HEK293T (cell line): ENCODE data around the gene ZC3H4.

Experiments used
- CTCF ChIA-PET: fragments of 350-600 bp; formaldehyde crosslinking; extraction: SDS; loops from one replicate; lab custom pipeline; 2021; ENCODE audit warnings: antibody characterized with exemption, inconsistent platforms; lab: Yijun Ruan, JAX
- POLR2A ChIA-PET: fragments of 350-600 bp; formaldehyde crosslinking; extraction: SDS; loops from one replicate; lab custom pipeline; 2020; ENCODE audit warnings: antibody characterized with exemption, inconsistent platforms; lab: Yijun Ruan, JAX
- DNase-seq: peaks from one replicate; pipeline ENCODE4 v3.0.0; 2012; ENCODE audit warnings: mixed read lengths; ENCODE audit errors: extremely low spot score
- ARNT ChIP-seq: fragments of 450-650 bp; IDR thresholded peaks from 2 replicates; pipeline ENCODE4 v1.6.1; 2017; ENCODE audit warnings: mild to moderate bottlenecking
- BHLHE40 ChIP-seq: fragments of 450-650 bp; IDR thresholded peaks from 2 replicates; pipeline ENCODE4 v1.6.1; 2016; ENCODE audit warnings: mild to moderate bottlenecking, moderate library complexity, borderline replicate concordance
- CTBP1 ChIP-seq: fragments of 450-650 bp; IDR thresholded peaks from 2 replicates; pipeline ENCODE4 v1.6.1; 2016; ENCODE audit warnings: borderline replicate concordance
- ELF4 ChIP-seq: fragments of 450-650 bp; IDR thresholded peaks from 2 replicates; pipeline ENCODE4 v1.6.1; 2017; ENCODE audit warnings: antibody characterized with exemption
- FOXA1 ChIP-seq: fragments of 450-650 bp; IDR thresholded peaks from 2 replicates; pipeline ENCODE4 v1.6.1; 2016; ENCODE audit warnings: mild to moderate bottlenecking
- FOXK2 ChIP-seq: fragments of 450-650 bp; IDR thresholded peaks from 2 replicates; pipeline ENCODE4 v1.6.1; 2016; ENCODE audit warnings: mild to moderate bottlenecking
- FOXM1 ChIP-seq: fragments of 450-650 bp; IDR thresholded peaks from 2 replicates; pipeline ENCODE4 v1.6.1; 2017; ENCODE audit warnings: mild to moderate bottlenecking, borderline replicate concordance
- HDGF ChIP-seq: fragments of 450-650 bp; IDR thresholded peaks from 2 replicates; pipeline ENCODE4 v1.6.1; 2017; ENCODE audit warnings: antibody characterized with exemption, borderline replicate concordance
- L3MBTL2 ChIP-seq: fragments of 450-650 bp; conservative IDR thresholded peaks from 2 replicates; pipeline ENCODE4 v1.6.1; 2016; ENCODE audit warnings: mild to moderate bottlenecking
- LEF1 ChIP-seq: fragments of 450-650 bp; IDR thresholded peaks from 2 replicates; pipeline ENCODE4 v1.6.1; 2017; ENCODE audit warnings: mild to moderate bottlenecking, borderline replicate concordance
- NFRKB ChIP-seq: fragments of 450-650 bp; IDR thresholded peaks from 2 replicates; pipeline ENCODE4 v1.6.1; 2016; ENCODE audit warnings: mild to moderate bottlenecking, moderate library complexity
- PKNOX1 ChIP-seq: fragments of 450-650 bp; IDR thresholded peaks from 2 replicates; pipeline ENCODE4 v1.6.1; 2016
- SP1 ChIP-seq: fragments of 450-650 bp; IDR thresholded peaks from 2 replicates; pipeline ENCODE4 v1.6.1; 2017
- SUZ12 ChIP-seq: fragments of 450-650 bp; IDR thresholded peaks from 2 replicates; pipeline ENCODE4 v1.6.1; 2016; ENCODE audit warnings: mild to moderate bottlenecking
- TARDBP ChIP-seq: fragments of 450-650 bp; IDR thresholded peaks from 2 replicates; pipeline ENCODE4 v1.6.1; 2016
- ZNF384 ChIP-seq: fragments of 450-650 bp; IDR thresholded peaks from 2 replicates; pipeline ENCODE4 v1.6.1; 2016

Gene ZC3H4

GRCh38 chr19:47113850-47114651, 475 bp upstream of the ZC3H4 start:
- POLR2A ChIA-PET = interaction anchor here (0.7 to 2.8 kb wide), 30 partner anchors 9 to 334 kb away, joined by 3 to 35 read pairs (median 8); partner anchors contain the start of genes CCDC9, NPAS1, SAE1 and TMEM160
- no peak for DNase-seq
- CTCF ChIA-PET = interaction anchor here (0.6 to 1.6 kb wide), 7 partner anchors 8 to 1675 kb away, joined by 4 to 8 read pairs (median 4); no protein-coding TSS in a partner anchor
- TF ChIP-seq NFRKB (no peak), ZNF384 (no peak), L3MBTL2 (no peak), CTBP1 (no peak), BHLHE40 (no peak)

- ChIA-PET POLR2A (interaction anchor here (0.5 to 2.8 kb wide), 30 partner anchors 8 to 702 kb away, joined by 3 to 35 read pairs (median 8); partner anchors contain the start of genes CCDC9, NPAS1, SAE1 and SLC1A5), CTCF (interaction anchor here (0.6 to 1.6 kb wide), 5 partner anchors 10 to 227 kb away, joined by 3 to 7 read pairs (median 4); no protein-coding TSS in a partner anchor)
- TF ChIP-seq BHLHE40 (no peak), HDGF (no peak), FOXK2 (no peak), L3MBTL2 (peak; percentile 44), TARDBP (peak; percentile 93)
- DNase-seq = peak; percentile 62
Observed at GRCh38 chr19:47112166-47112996, 1.2 kb downstream of the ZC3H4 start.

GRCh38 chr19:47111682-47112165, 1.9 kb downstream of the ZC3H4 start:
- no peak for TF ChIP-seq ELF4
- peak; percentile 53; the same call in 1 of the 2 replicates for TF ChIP-seq L3MBTL2
- ChIA-PET CTCF (interaction anchor here (0.5 kb wide), 1 partner anchor 87 kb away, joined by 3 read pairs; no protein-coding TSS in a partner anchor), POLR2A (interaction anchor here (0.5 to 2.8 kb wide), 6 partner anchors 14 to 701 kb away, joined by 3 to 35 read pairs (median 3); partner anchors contain the start of gene SAE1)
- no peak for DNase-seq

GRCh38 chr19:47111006-47111621, 2.5 kb downstream of the ZC3H4 start:
- ChIA-PET CTCF (interaction anchor here (0.5 to 0.6 kb wide), 2 partner anchors 27 to 88 kb away, joined by 3 read pairs; no protein-coding TSS in a partner anchor), POLR2A (interaction anchor here (1.0 to 1.5 kb wide), 2 partner anchors 18 to 32 kb away, joined by 3 read pairs; no protein-coding TSS in a partner anchor)
- DNase-seq = peak; percentile 19
- TF ChIP-seq BHLHE40 = no peak
- no peak for TF ChIP-seq ZNF384
- no peak for TF ChIP-seq FOXK2
- no peak for TF ChIP-seq FOXA1
- TF ChIP-seq ARNT = no peak
- no peak for TF ChIP-seq L3MBTL2
- no peak for TF ChIP-seq HDGF
- no peak for TF ChIP-seq SUZ12
- TF ChIP-seq TARDBP = no peak
- TF ChIP-seq FOXM1 = no peak
- TF ChIP-seq NFRKB = no peak
- no peak for TF ChIP-seq CTBP1
- no peak for TF ChIP-seq SP1
- no peak for TF ChIP-seq LEF1
- no peak for TF ChIP-seq ELF4

GRCh38 chr19:47110521-47111005, 3.0 kb downstream of the ZC3H4 start:
- ChIA-PET POLR2A (no interaction called here), CTCF (interaction anchor here (0.6 kb wide), 1 partner anchor 27 kb away, joined by 3 read pairs; no protein-coding TSS in a partner anchor)
- peak; percentile 4 for DNase-seq
- TF ChIP-seq ZNF384 (no peak), ELF4 (no peak), CTBP1 (no peak), SP1 (no peak), LEF1 (no peak), TARDBP (no peak), SUZ12 (no peak), FOXM1 (no peak), HDGF (no peak), NFRKB (no peak), BHLHE40 (no peak), PKNOX1 (no peak), L3MBTL2 (no peak), FOXK2 (no peak), ARNT (no peak), FOXA1 (no peak)

GRCh38 chr19:47109541-47110375, 3.8 kb downstream of the ZC3H4 start:
- no peak for DNase-seq
- POLR2A ChIA-PET = no interaction called here
- CTCF ChIA-PET = no interaction called here
- TF ChIP-seq FOXM1 = no peak
- TF ChIP-seq FOXK2 = no peak
- peak; percentile 73 for TF ChIP-seq L3MBTL2
- no peak for TF ChIP-seq ELF4
- TF ChIP-seq PKNOX1 = peak; percentile 86
